Measurements from ENCODE around the gene YIPF4.
"Not testable (repeated sequence)": the region's sequence is repeated elsewhere in the genome, so short reads cannot be mapped to it uniquely, and the experiment has no call there.

- TF ChIP-seq, protein P1, sequence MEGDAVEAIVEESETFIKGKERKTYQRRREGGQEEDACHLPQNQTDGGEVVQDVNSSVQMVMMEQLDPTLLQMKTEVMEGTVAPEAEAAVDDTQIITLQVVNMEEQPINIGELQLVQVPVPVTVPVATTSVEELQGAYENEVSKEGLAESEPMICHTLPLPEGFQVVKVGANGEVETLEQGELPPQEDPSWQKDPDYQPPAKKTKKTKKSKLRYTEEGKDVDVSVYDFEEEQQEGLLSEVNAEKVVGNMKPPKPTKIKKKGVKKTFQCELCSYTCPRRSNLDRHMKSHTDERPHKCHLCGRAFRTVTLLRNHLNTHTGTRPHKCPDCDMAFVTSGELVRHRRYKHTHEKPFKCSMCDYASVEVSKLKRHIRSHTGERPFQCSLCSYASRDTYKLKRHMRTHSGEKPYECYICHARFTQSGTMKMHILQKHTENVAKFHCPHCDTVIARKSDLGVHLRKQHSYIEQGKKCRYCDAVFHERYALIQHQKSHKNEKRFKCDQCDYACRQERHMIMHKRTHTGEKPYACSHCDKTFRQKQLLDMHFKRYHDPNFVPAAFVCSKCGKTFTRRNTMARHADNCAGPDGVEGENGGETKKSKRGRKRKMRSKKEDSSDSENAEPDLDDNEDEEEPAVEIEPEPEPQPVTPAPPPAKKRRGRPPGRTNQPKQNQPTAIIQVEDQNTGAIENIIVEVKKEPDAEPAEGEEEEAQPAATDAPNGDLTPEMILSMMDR (IDR thresholded peaks at IDR 0.05), result not testable (repeated sequence)
- TF ChIP-seq POLR2AphosphoS5 (IDR thresholded peaks at IDR 0.05), result not testable (repeated sequence)
These were observed 73.1 kb downstream of the YIPF4 start for GRCh38 chr2:32350797-32351196.
